LoVo (cell line): ENCODE results near the gene CDX1.

Source experiments
- DNase-seq: peaks from one replicate; pipeline ENCODE4 v3.0.0-alpha.2; 2016; ENCODE audit warnings: low spot score

The CDX1 gene

GRCh38 chr5:150163547-150164059, 3.0 kb upstream of the CDX1 start:
- DNase-seq = peak; percentile 48

GRCh38 chr5:150164211-150164980, 2.2 kb upstream of the CDX1 start:
- no peak for DNase-seq

- DNase-seq = no peak
Measured at GRCh38 chr5:150166037-150166649, 435 bp upstream of the CDX1 start.

- no peak for DNase-seq
Measured at GRCh38 chr5:150167512-150167850, 903 bp downstream of the CDX1 start.

- DNase-seq = no peak
Measured at GRCh38 chr5:150167908-150168307, 1.3 kb downstream of the CDX1 start.

- DNase-seq = no peak
Measured at GRCh38 chr5:150168864-150169263, 2.3 kb downstream of the CDX1 start.

- no peak for DNase-seq
Measured at GRCh38 chr5:150172145-150172544, 5.6 kb downstream of the CDX1 start.

GRCh38 chr5:150172556-150172955, 6.0 kb downstream of the CDX1 start:
- DNase-seq = no peak

GRCh38 chr5:150173161-150173560, 6.6 kb downstream of the CDX1 start:
- no peak for DNase-seq

- DNase-seq = no peak
Measured at GRCh38 chr5:150174285-150174684, 7.7 kb downstream of the CDX1 start.

GRCh38 chr5:150175076-150175475, 8.5 kb downstream of the CDX1 start:
- DNase-seq = no peak

- peak; percentile 24 for DNase-seq
Measured at GRCh38 chr5:150175536-150175935, 9.0 kb downstream of the CDX1 start.

GRCh38 chr5:150176745-150177477, 10.3 kb downstream of the CDX1 start:
- DNase-seq = no peak

GRCh38 chr5:150177721-150178120, 11.1 kb downstream of the CDX1 start:
- no peak for DNase-seq

- no peak for DNase-seq
Measured at GRCh38 chr5:150178262-150178661, 11.7 kb downstream of the CDX1 start.

GRCh38 chr5:150179019-150179620, 12.5 kb downstream of the CDX1 start:
- DNase-seq = no peak

- no peak for DNase-seq
Measured at GRCh38 chr5:150180241-150181026, 13.9 kb downstream of the CDX1 start.

GRCh38 chr5:150181027-150181426, 14.4 kb downstream of the CDX1 start:
- DNase-seq = no peak

GRCh38 chr5:150181766-150182545, 15.4 kb downstream of the CDX1 start:
- DNase-seq = no peak

GRCh38 chr5:150182774-150183173, 16.2 kb downstream of the CDX1 start:
- DNase-seq = no peak

GRCh38 chr5:150183436-150183835, 16.9 kb downstream of the CDX1 start:
- DNase-seq = no peak
